ENCODE results near the gene GJD4.

The GJD4 gene

DNA sequence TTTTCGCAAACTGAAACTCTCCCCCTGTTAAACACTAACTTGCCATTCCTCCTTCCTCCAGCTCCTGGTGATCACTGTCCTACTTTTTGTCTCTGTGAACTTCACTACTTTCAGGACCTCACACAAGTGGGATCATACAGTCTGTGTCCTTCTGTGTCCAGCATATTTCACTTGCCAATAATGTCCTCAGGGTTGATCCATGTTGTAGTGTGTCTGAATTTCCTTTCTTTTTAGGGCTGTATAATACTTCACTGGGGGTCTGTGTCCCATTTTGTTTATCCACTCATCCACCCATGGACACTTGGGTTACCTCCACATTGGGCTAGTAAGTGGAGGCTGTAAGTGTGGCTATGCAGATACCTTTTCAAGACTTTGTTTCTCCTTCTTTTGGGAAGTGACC lies 42.7 kb upstream of the GJD4 start:
- Histone ChIP-seq H3K27me3 (ENCODE audit: insufficient read depth, low read depth, severe bottlenecking) (no peaks in the 10 kb centered on the region), H3K27ac (no peak overlapping the region), H3K9me3 (ENCODE audit: severe bottlenecking) (no peaks in the 10 kb centered on the region), H3K4me3 (ENCODE audit: low read depth, low read length) (no peak overlapping the region), H3K36me3 (no peaks in the 10 kb centered on the region)
- TF ChIP-seq, protein P1, sequence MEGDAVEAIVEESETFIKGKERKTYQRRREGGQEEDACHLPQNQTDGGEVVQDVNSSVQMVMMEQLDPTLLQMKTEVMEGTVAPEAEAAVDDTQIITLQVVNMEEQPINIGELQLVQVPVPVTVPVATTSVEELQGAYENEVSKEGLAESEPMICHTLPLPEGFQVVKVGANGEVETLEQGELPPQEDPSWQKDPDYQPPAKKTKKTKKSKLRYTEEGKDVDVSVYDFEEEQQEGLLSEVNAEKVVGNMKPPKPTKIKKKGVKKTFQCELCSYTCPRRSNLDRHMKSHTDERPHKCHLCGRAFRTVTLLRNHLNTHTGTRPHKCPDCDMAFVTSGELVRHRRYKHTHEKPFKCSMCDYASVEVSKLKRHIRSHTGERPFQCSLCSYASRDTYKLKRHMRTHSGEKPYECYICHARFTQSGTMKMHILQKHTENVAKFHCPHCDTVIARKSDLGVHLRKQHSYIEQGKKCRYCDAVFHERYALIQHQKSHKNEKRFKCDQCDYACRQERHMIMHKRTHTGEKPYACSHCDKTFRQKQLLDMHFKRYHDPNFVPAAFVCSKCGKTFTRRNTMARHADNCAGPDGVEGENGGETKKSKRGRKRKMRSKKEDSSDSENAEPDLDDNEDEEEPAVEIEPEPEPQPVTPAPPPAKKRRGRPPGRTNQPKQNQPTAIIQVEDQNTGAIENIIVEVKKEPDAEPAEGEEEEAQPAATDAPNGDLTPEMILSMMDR (IDR thresholded peaks at IDR 0.05; ENCODE audit: low read depth, low read length): no peak
- DNase-seq: no peak

DNA sequence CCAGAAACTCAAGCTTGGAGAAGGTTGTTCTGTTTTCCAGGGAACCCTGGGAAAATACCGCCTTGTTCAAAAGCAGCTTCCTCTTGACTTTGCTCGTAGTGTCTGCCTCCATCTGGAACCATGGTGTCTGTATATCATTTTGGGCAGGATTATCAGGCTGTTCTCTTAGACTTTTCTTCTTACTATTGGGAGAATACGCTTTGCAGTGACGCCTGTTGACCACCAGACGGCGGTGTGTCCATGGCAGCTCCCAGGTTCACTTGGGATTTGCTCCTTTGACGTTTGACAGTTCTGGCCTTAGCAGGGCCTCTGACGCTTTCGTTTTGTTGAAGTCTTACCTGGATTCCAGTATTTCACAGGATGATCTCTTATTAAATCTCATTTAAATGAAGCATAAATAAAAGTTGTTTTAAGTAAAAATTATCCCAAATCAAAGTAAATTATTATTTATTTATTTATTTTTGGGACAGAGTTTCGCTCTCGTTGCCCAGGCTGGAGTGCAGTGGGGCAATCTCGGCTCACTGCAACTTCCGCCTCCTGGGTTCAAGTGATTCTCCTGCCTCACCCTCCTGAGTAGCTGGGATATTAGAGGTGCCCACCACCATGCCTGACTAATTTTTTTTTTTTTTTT lies 41.8 kb upstream of the GJD4 start:
- Histone ChIP-seq H3K9me3 (ENCODE audit: severe bottlenecking) (no peaks in the 10 kb centered on the region), H3K4me3 (ENCODE audit: low read depth, low read length) (no peak overlapping the region), H3K36me3 (no peaks in the 10 kb centered on the region; the same call in 1 of the 2 replicates), H3K27ac (no peak overlapping the region), H3K27me3 (ENCODE audit: insufficient read depth, low read depth, severe bottlenecking) (no peaks in the 10 kb centered on the region)
- TF ChIP-seq, protein P1 (IDR thresholded peaks at IDR 0.05; ENCODE audit: low read depth, low read length): peak; percentile 92
- DNase-seq: peak; percentile 51

DNA sequence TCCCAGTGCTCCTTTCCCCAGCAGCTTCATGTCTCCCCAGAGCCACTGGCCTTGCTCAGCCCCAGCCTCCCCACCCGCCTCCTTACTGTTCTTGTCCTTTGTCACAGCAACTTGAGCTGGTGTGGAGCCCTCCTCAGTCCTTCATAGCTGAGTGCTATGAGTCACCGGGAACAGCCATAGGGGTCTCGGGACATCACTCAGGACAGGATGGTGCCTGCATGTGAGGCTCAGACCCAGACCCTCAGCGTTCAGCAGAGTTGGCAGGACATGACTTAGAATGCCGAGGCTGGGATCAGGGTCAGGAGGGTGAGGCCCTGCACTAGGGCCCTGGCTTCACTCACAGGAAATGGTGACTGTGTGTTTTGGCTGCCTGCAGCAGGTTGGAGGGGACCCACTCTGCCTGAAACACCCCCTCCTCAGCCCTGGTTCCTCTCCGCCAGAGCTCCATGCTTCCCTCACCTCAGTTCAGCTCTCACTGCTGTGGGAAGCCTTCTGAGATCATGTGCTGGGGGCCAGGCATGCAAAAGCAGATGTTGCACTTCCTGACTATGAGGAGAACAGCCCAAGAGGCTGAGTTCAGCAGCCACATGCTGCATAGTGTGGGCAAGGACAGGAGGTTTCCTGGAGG lies 40.7 kb upstream of the GJD4 start:
- no peaks in the 10 kb centered on the region; the same call in none of the 2 replicates for H3K36me3 ChIP-seq
- no peak overlapping the region for H3K4me3 ChIP-seq (ENCODE audit: low read depth, low read length)
- H3K9me3 ChIP-seq (ENCODE audit: severe bottlenecking): no peaks in the 10 kb centered on the region
- no peak for DNase-seq
- TF ChIP-seq, protein P1 (IDR thresholded peaks at IDR 0.05; ENCODE audit: low read depth, low read length): no peak
- no peak overlapping the region for H3K27ac ChIP-seq
- H3K27me3 ChIP-seq (ENCODE audit: insufficient read depth, low read depth, severe bottlenecking): no peaks in the 10 kb centered on the region

DNA sequence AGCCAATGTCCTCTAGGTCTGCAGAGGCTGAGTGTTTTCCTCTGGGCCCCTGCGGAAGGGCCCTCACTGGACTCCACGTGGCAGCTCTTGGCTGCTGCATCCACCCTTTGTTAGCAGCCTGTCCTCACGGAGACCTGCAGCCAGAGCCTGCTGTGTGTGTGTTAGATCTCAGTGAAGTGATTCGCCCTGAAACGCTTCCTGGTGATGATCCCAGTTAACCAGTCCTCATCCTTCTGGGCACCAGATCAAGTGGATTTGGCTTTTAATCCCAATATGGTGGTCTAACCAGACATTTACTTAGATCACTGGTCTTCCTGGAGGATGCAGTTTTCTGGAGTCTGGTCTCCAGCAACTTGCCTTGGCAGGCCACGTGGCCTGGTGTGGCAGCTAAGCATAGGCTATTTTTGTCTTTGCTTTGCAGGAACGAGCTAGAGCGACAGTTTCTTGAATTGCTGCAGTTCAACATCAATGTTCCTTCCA lies 39.5 kb upstream of the GJD4 start:
- H3K27ac ChIP-seq: no peak overlapping the region
- no peak overlapping the region for H3K4me3 ChIP-seq (ENCODE audit: low read depth, low read length)
- no peaks in the 10 kb centered on the region for H3K9me3 ChIP-seq (ENCODE audit: severe bottlenecking)
- TF ChIP-seq, protein P1 (IDR thresholded peaks at IDR 0.05; ENCODE audit: low read depth, low read length): no peak
- DNase-seq: no peak
- H3K27me3 ChIP-seq (ENCODE audit: insufficient read depth, low read depth, severe bottlenecking): no peaks in the 10 kb centered on the region
- no peaks in the 10 kb centered on the region; the same call in none of the 2 replicates for H3K36me3 ChIP-seq

DNA sequence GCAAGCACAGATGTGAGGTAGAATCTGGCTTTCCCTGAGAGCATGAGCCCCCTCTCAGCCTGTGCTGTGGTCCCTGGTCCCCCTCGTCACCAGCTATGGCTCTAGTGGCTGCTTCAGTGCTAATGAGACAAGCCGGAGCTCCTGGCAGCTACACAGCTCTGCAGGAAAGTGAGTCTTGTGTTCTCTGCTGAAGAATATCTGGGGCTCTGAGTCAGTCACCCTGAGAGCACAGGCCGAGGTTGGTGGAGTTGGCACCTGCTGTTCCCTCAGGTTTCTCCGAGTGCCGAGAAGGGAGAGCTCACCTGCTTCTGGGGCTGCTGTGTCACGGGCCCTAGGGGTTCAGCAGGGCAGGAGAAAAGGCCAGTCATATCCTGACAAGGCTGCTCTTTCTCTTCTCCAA lies 37.2 kb upstream of the GJD4 start:
- H3K27ac ChIP-seq: no peak overlapping the region
- no peaks in the 10 kb centered on the region for H3K27me3 ChIP-seq (ENCODE audit: insufficient read depth, low read depth, severe bottlenecking)
- TF ChIP-seq, protein P1 (IDR thresholded peaks at IDR 0.05; ENCODE audit: low read depth, low read length): no peak

More for the DNA sequence above, 37.2 kb upstream of the GJD4 start:
- H3K36me3 ChIP-seq: no peaks in the 10 kb centered on the region; the same call in none of the 2 replicates
- DNase-seq: no peak
- no peak overlapping the region for H3K4me3 ChIP-seq (ENCODE audit: low read depth, low read length)
- H3K9me3 ChIP-seq (ENCODE audit: severe bottlenecking): no peaks in the 10 kb centered on the region

Measured in WERI-Rb-1 (cell line).